Middle frontal gyrus (tissue), 1 donor: Measurements from ENCODE around the gene EPHA8.
A peak's percentile ranks its signal among the peaks of the same experiment; 100 is the strongest.

Experiments used
- DNase-seq: peaks from one replicate; pipeline ENCODE4 v3.0.0-alpha.2; 2015; ENCODE audit warnings: low spot score; ENCODE audit errors: extremely low spot score

Gene EPHA8

GRCh38 chr1:22562584-22563583 is at the start of gene EPHA8:
EPHA8 (plus strand) TSS chr1:22563489; CDS start chr1:22563636, 147 bp downstream.
- no peak for DNase-seq

GRCh38 chr1:22516906-22517571 is 46.2 kb upstream of the EPHA8 start:
- DNase-seq, result no peak

- no peak for DNase-seq
These were observed 45.3 kb upstream of the EPHA8 start for GRCh38 chr1:22517956-22518355.

- DNase-seq, result no peak
These were observed 44.9 kb upstream of the EPHA8 start for GRCh38 chr1:22518379-22518778.

DNA sequence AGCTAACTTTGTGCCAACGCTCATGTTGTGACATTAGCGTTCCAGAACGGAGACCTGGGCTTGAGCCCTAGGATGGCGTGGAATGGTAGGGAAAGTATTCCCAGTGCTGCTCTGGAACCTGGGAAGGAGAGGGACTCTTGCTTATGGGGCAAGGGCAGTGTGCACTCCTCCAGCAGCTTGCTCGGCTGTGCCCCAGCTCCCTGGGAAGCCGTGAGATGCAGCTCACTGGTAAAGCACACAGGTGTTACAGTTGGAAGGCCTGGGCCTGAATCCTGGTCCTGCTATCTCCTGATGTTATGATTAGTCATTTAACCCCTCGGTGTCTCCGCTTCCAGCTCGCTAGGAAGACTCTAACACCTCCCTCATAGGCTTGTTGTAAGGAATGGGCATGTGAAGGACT is 42.4 kb upstream of the EPHA8 start:
- DNase-seq, result no peak

DNA sequence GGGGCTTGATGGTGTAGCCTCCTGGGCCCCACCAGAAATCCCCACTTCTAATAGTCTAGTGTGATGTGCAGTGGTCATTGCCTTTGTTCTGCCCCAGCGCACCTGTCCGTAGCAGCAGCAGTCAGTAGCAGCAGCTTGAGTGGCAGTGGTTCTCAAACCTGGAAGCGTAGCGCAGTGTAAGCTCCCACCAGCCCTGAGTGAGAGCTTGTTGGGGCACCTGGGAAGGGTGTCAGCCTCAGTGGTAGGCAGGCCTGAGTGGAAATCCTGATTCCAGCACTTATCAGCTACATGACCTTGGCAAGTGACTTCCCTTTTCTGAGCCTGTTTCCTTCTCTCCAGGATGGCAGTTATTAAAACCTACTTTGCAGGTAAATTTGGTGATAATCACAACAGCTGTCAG is 41.6 kb upstream of the EPHA8 start:
- DNase-seq, result no peak

DNA sequence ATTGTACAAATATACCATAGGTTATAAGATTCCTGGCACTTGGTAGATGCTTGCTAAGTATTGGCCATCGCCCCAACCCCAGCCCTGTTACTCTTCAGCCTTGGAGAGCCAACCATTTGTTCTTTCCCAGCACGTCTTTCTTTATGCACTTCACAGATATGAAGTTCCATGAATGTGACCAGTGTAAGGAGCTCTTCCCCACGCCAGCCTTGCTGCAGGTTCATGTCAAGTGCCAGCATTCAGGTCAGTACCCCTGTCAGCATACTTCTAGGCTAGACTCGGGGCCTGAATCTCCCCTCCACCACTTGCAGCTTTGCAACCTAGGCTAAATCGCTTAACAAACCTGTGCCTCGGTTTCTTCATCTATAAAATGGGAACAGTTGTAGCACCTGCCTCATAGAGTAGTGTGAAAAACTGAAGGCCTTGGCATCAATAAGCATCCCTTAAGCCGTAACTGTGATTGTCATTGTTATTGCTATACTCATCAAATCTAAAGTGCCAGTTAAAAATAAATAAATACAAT is 41.0 kb upstream of the EPHA8 start:
- no peak for DNase-seq

- no peak for DNase-seq
These were observed 38.8 kb upstream of the EPHA8 start for GRCh38 chr1:22524481-22524880.

GRCh38 chr1:22525211-22525610 is 38.1 kb upstream of the EPHA8 start:
- no peak for DNase-seq

- no peak for DNase-seq
These were observed 37.6 kb upstream of the EPHA8 start for GRCh38 chr1:22525646-22526045.

- no peak for DNase-seq
These were observed 37.2 kb upstream of the EPHA8 start for GRCh38 chr1:22526098-22526497.

GRCh38 chr1:22526677-22527076 is 36.6 kb upstream of the EPHA8 start:
- DNase-seq, result no peak

- no peak for DNase-seq
These were observed 36.2 kb upstream of the EPHA8 start for GRCh38 chr1:22527122-22527521.

GRCh38 chr1:22527555-22528296 is 35.6 kb upstream of the EPHA8 start:
- no peak for DNase-seq

DNA sequence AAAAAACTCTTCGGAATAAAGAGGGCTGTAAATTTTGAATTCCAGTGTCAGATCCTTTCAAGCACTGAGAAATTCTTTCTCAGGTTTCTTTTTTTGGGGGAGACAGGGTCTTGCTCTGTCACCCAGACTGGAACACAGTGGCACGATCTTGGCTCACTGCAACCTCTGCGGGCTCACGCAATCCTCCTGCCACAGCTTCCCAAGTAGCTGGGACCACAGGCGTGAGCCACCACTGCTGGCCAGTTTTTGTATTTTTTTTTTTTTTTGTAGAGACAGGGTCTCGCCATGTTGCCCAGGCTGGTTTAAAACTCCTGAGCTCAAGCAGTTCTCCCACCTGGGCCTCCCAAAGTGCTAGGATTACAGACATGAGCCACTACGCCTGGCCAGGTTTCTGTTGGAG is 34.8 kb upstream of the EPHA8 start:
- DNase-seq, result no peak

- DNase-seq, result peak; percentile 26
These were observed 33.2 kb upstream of the EPHA8 start for GRCh38 chr1:22529901-22530621.

- no peak for DNase-seq
These were observed 32.6 kb upstream of the EPHA8 start for GRCh38 chr1:22530715-22531114.

- no peak for DNase-seq
These were observed 32.0 kb upstream of the EPHA8 start for GRCh38 chr1:22531251-22531650.

GRCh38 chr1:22533244-22533895 is 29.9 kb upstream of the EPHA8 start:
- no peak for DNase-seq

- no peak for DNase-seq
These were observed 28.3 kb upstream of the EPHA8 start for GRCh38 chr1:22534951-22535350.
